Endothelial cell of umbilical vein (primary cell): ENCODE measurements around the gene THEM4. TPM values are rescaled to one million over a fixed set of nuclear protein-coding genes. Genes with fewer than 3 reads are reported as not detected.

ENCODE experiments used
- BruUV-seq: library from RNA; stranded (reverse); fragments of 400-500 nt; replicated peaks from 2 replicates; lab custom pipeline; 2021; lab: Mats Ljungman, UMichigan
- CTCF ChIA-PET: fragments of 300-600, 350-600 bp; sonication (Branson Sonifier 250); formaldehyde crosslinking; loops from one replicate; lab custom pipeline; 2021; ENCODE audit warnings: antibody characterized with exemption, inconsistent platforms; lab: Charles Lee
- POLR2A ChIA-PET: fragments of 300-600, 350-600 bp; sonication (Branson Sonifier 250); formaldehyde crosslinking; loops from one replicate; lab custom pipeline; 2021; ENCODE audit warnings: antibody characterized with exemption, inconsistent platforms; lab: Charles Lee
- DNase-seq: peaks from one replicate; pipeline ENCODE4 v3.0.0-alpha.2; 2011; ENCODE audit warnings: low read depth, low spot score
- FAIRE-seq: peaks from 2 replicates; lab custom pipeline; 2011; peaks lifted over from hg19 to GRCh38; lab: Jason Lieb, UNC
- H2AFZ ChIP-seq: 2 replicates; pipeline ENCODE4 v1.6.0; 2012; ENCODE audit warnings: low read depth, low read length, control low read depth, inconsistent platforms
- H3K27ac ChIP-seq: 2 replicates; pipeline ENCODE4 v1.5.1; 2011; ENCODE audit warnings: low read depth, mild to moderate bottlenecking, control low read depth, low read length, moderate library complexity; ENCODE audit not compliant: insufficient read depth
- H3K27me3 ChIP-seq, 2 experiments: 2 replicates each; pipeline versions ENCODE4 v1.6.0 to v1.6.1; 2011; ENCODE audit warnings: low read length in 2 of 2, mixed read lengths in 1 of 2; ENCODE audit not compliant: control insufficient read depth in 2 of 2, insufficient read depth in 2 of 2
- H3K36me3 ChIP-seq, 2 experiments: 2 replicates in 1 of 2; 3 replicates in 1 of 2; pipeline ENCODE4 v1.5.1; 2011; ENCODE audit warnings: low read length in 2 of 2, mild to moderate bottlenecking in 1 of 2, moderate library complexity in 1 of 2; ENCODE audit not compliant: control insufficient read depth in 2 of 2, insufficient read depth in 2 of 2; ENCODE audit errors: extremely low read depth in 1 of 2
- H3K4me1 ChIP-seq: 3 replicates; pipeline ENCODE4 v1.5.1; 2011; ENCODE audit warnings: mild to moderate bottlenecking, low read length; ENCODE audit not compliant: control insufficient read depth, insufficient read depth; ENCODE audit errors: extremely low read depth
- H3K4me2 ChIP-seq: 2 replicates; pipeline ENCODE4 v1.6.1; 2011; ENCODE audit warnings: low read length, control low read depth, mixed read lengths; ENCODE audit not compliant: insufficient read depth
- H3K4me3 ChIP-seq, 3 experiments: fragments of 200-600 bp in 1 of 3; sonication (generic), shearing (Covaris generic) in 1 of 3; replicated peaks in 1 of 3; 2 replicates each; pipeline ENCODE4 v1.5.1; 2011 to 2016; ENCODE audit warnings: control low read depth in 3 of 3, low read length in 3 of 3, mild to moderate bottlenecking in 2 of 3, inconsistent platforms in 1 of 3, low read depth in 1 of 3, moderate library complexity in 1 of 3; ENCODE audit not compliant: insufficient read depth in 1 of 3
- H3K79me2 ChIP-seq: 2 replicates; pipeline ENCODE4 v1.6.0; 2012; ENCODE audit warnings: low read length, inconsistent platforms; ENCODE audit not compliant: control insufficient read depth, insufficient read depth
- H3K9ac ChIP-seq: replicated peaks from 2 replicates; pipeline ENCODE3; 2011; ENCODE audit warnings: low read length, control low read depth; ENCODE audit not compliant: insufficient read depth; ENCODE audit errors: extremely low read depth
- H3K9me1 ChIP-seq: replicated peaks from 3 replicates; pipeline ENCODE4 v1.6.0; 2011; ENCODE audit warnings: mild to moderate bottlenecking, low read length; ENCODE audit not compliant: control insufficient read depth, insufficient read depth; ENCODE audit errors: extremely low read depth
- H3K9me3 ChIP-seq: replicated peaks from 2 replicates; pipeline ENCODE4 v1.5.1; 2012; ENCODE audit warnings: low read length, inconsistent platforms; ENCODE audit not compliant: control insufficient read depth, insufficient read depth
- H4K20me1 ChIP-seq: replicated peaks from 2 replicates; pipeline ENCODE3; 2011; ENCODE audit warnings: mild to moderate bottlenecking, low read length; ENCODE audit not compliant: control insufficient read depth, insufficient read depth; ENCODE audit errors: extremely low read depth
- EZH2 ChIP-seq: IDR thresholded peaks from 2 replicates; pipeline ENCODE4 v1.6.1; 2012; ENCODE audit warnings: borderline replicate concordance, low read depth, mild to moderate bottlenecking, moderate library complexity, low read length, inconsistent platforms; ENCODE audit not compliant: severe bottlenecking
- FOS ChIP-seq: IDR thresholded peaks from 2 replicates; pipeline ENCODE4 v1.6.1; 2011; ENCODE audit warnings: mild to moderate bottlenecking, low read length, moderate library complexity, borderline replicate concordance; ENCODE audit not compliant: insufficient read depth
- GATA2 ChIP-seq: IDR thresholded peaks from 2 replicates; pipeline ENCODE4 v1.7.0; 2011; ENCODE audit warnings: low read depth, mild to moderate bottlenecking, moderate library complexity, mixed read lengths, low read length; ENCODE audit not compliant: insufficient read length, insufficient read depth
- JUN ChIP-seq: IDR thresholded peaks from 2 replicates; pipeline ENCODE4 v1.6.1; 2011; ENCODE audit warnings: borderline replicate concordance, low read depth; ENCODE audit not compliant: insufficient read length, insufficient read depth
- MYC ChIP-seq: IDR thresholded peaks from one replicate; pipeline ENCODE4 v1.6.1; 2011; ENCODE audit warnings: mild to moderate bottlenecking, low read depth, low read length
- POLR2A ChIP-seq: IDR thresholded peaks from 2 replicates; pipeline ENCODE4 v1.6.1; 2012; ENCODE audit warnings: low read depth, mild to moderate bottlenecking, control low read depth, low read length
- POLR2AphosphoS5 ChIP-seq: IDR thresholded peaks from 2 replicates; pipeline ENCODE4 v1.6.1; 2012; ENCODE audit warnings: low read depth, mild to moderate bottlenecking, control low read depth, low read length, moderate library complexity; ENCODE audit not compliant: insufficient read depth
- dilution Hi-C: fragments of 300-500 bp; cut with MboI; formaldehyde crosslinking; loops from one replicate; pipeline ENCODE4 v1.15.0; 2019; ENCODE audit warnings: low sequenced_read_pairs; ENCODE audit not compliant: extremely low pct_ligation_motif_present
- intact Hi-C: fragments of 100-400 bp; cut with micrococcal nuclease; formaldehyde crosslinking; loops from one replicate; pipeline ENCODE4 v1.10.0; 2022
- polyA plus RNA-seq, 4 experiments: library from polyadenylated mRNA; depleted of rRNA in 3 of 4; stranded (reverse) in 3 of 4; unstranded in 1 of 4; fragments of >200 nt; gene quantifications; 2 replicates each; pipeline versions ENCODE4 v1.2.1 to v1.2.3, GENCODE V29; 2011 to 2012; ENCODE audit warnings: missing spikeins in 1 of 4
- total RNA-seq: library from RNA; stranded (reverse); gene quantifications from 2 replicates; pipeline ENCODE4 v1.2.3, GENCODE V29; 2021
- TF ChIP-seq, protein P1 (sequence below): IDR thresholded peaks from 2 replicates; pipeline ENCODE4 v1.6.1; 2011; ENCODE audit not compliant: insufficient read depth, insufficient read length
- TF ChIP-seq, protein P2 (sequence below), 2 donors: IDR thresholded peaks; 1 replicate in 1 of 2; 2 replicates in 1 of 2; pipeline ENCODE4 v1.5.1; 2011; ENCODE audit warnings: low read length in 2 of 2, mild to moderate bottlenecking in 2 of 2, moderate library complexity in 2 of 2, control low read depth in 1 of 2, inconsistent platforms in 1 of 2, low read depth in 1 of 2; ENCODE audit not compliant: insufficient read depth in 1 of 2; ENCODE audit errors: extremely low read depth in 1 of 2

THEM4 gene
- total and polyA plus RNA-seq, 2 donors (not counting 3 experiments of a cell fraction or from before 2014, with no cell fraction given), result 22.3 to 24.9 TPM

DNA sequence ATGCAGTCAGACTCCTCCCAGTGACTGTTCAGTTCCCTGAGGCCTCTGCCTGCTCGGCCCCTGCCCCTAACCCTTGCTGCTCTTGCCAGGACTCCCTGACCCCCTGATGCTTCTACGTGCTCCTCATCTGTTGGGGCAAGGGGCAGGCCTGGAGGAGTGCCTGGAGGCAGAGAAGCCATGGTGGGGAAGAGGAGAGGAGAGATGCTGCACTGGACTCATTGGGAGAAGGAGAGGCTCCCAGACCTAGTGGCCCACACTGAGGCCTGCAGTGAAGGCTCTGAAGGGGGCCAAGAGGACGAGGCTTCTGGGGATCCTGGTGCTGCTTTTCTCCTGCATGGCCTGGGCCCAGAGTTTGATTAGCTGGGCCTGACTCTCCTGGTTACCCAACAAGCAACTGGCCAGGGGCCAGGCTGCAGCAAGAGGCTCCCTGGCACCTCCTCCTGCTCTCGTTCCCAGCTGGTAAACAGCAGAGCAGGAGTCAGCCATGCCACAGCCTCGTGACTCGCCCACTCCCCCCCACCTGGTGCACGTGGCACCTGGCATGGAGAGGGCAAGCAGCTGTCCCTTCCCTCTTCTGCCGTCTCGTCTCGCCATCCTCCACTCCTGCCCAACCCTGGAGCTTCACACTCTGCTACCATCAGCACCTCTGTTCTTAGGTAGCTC lies 76.9 kb downstream of the THEM4 start:
- no peaks in the 10 kb centered on the region for H3K9me1 ChIP-seq
- H3K4me1 ChIP-seq, result peaks cover 11% of the 10 kb centered on the region
- H3K27me3 ChIP-seq, result peaks cover 0 to under 1% of the 10 kb centered on the region in 2 experiments
- no peaks in the 10 kb centered on the region for H4K20me1 ChIP-seq
- no peak overlapping the region for H3K9ac ChIP-seq
- POLR2A ChIA-PET, result no interaction called here
- no peaks in the 10 kb centered on the region for H3K9me3 ChIP-seq
- no peaks in the 10 kb centered on the region for H3K79me2 ChIP-seq
- DNase-seq, result no peak
- no peak overlapping the region for H2AFZ ChIP-seq
- intact Hi-C loops (no loop called here), dilution Hi-C loops (no loop called here)
- H3K27ac ChIP-seq, result no peak overlapping the region
- no peak overlapping the region for H3K4me2 ChIP-seq
- no peaks in the 10 kb centered on the region for H3K36me3 ChIP-seq
- no TSS peak for BruUV-seq
- no peak for FAIRE-seq
- no peak overlapping the region for H3K4me3 ChIP-seq
- TF ChIP-seq, protein P1, sequence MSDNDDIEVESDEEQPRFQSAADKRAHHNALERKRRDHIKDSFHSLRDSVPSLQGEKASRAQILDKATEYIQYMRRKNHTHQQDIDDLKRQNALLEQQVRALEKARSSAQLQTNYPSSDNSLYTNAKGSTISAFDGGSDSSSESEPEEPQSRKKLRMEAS, result no peak
- CTCF ChIA-PET, result no interaction called here

DNA sequence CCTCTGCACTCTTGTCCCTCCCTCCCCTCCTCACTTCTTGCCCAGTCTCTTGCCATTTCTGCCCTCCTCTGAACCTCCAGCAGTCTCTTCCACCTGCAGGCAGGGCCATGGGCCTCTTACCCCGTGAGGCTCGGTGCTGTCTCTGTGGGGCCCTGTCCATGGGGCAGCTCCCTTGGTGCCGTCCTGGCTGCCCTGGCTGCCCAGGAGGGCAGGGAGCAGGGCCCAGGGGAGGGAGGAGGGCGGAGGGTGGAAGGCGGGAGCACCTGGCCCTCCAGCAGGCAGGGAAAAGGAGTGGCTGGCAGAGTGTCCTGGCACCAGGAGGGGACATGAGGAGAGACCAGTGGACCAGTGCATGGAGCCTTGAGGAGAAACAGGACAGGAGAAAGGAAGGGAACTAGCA lies 77.7 kb downstream of the THEM4 start, which contains the start of gene RORC:
RORC (minus strand) TSS at position 198 of the 400 bp plus-strand sequence; CDS start at position 160, 38 bp downstream.
- dilution Hi-C loops, result no loop called here

More for the DNA sequence above, 77.7 kb downstream of the THEM4 start, which contains the start of gene RORC:
- Histone ChIP-seq H3K79me2 (no peaks in the 10 kb centered on the region), H4K20me1 (no peaks in the 10 kb centered on the region), H3K9ac (no peak within 1 kb of the TSS), H3K27me3 (no peaks in the 10 kb centered on the region), H3K9me3 (no peaks in the 10 kb centered on the region), H3K36me3 (no peaks in the 10 kb centered on the region), H2AFZ (no peak within 1 kb of the TSS), H3K9me1 (no peaks in the 10 kb centered on the region), H3K4me2 (no peak within 1 kb of the TSS), H3K27ac (no peak within 1 kb of the TSS), H3K4me1 (peaks cover 11% of the 10 kb centered on the region), H3K4me3 (no peak within 1 kb of the TSS)
- POLR2A ChIA-PET, result no interaction called here
- no TSS peak for BruUV-seq
- intact Hi-C loops, result no loop called here
- FAIRE-seq (no peak), DNase-seq (no peak)
- TF ChIP-seq JUN (no peak), POLR2AphosphoS5 (no peak), EZH2 (no peak), POLR2A (no peak), GATA2 (no peak), FOS (no peak), MYC (no peak)
- TF ChIP-seq, protein P1, result no peak
- TF ChIP-seq, protein P2, sequence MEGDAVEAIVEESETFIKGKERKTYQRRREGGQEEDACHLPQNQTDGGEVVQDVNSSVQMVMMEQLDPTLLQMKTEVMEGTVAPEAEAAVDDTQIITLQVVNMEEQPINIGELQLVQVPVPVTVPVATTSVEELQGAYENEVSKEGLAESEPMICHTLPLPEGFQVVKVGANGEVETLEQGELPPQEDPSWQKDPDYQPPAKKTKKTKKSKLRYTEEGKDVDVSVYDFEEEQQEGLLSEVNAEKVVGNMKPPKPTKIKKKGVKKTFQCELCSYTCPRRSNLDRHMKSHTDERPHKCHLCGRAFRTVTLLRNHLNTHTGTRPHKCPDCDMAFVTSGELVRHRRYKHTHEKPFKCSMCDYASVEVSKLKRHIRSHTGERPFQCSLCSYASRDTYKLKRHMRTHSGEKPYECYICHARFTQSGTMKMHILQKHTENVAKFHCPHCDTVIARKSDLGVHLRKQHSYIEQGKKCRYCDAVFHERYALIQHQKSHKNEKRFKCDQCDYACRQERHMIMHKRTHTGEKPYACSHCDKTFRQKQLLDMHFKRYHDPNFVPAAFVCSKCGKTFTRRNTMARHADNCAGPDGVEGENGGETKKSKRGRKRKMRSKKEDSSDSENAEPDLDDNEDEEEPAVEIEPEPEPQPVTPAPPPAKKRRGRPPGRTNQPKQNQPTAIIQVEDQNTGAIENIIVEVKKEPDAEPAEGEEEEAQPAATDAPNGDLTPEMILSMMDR (IDR thresholded peaks at IDR 0.05; ENCODE audit: extremely low read depth in 1 of 2, insufficient read depth in 1 of 2, low read depth in 1 of 2, low read length in 2 of 2), result no peak
- CTCF ChIA-PET, result no interaction called here
